HG03196 (cell line): ENCODE measurements around the gene LAMB4.

Source experiments
- ATAC-seq: cut with Tn5 transposase; IDR thresholded peaks from one replicate; pipeline ENCODE4 v1.9.1; 2021; ENCODE audit not compliant: unreplicated experiment

The LAMB4 gene

GRCh38 chr7:108143658-108144420 is 13.7 kb upstream of the LAMB4 start:
- ATAC-seq: no peak

GRCh38 chr7:108142675-108143259 is 12.6 kb upstream of the LAMB4 start:
- no peak for ATAC-seq

GRCh38 chr7:108142180-108142579 is 12.0 kb upstream of the LAMB4 start:
- no peak for ATAC-seq

- ATAC-seq: no peak
These were observed 10.5 kb upstream of the LAMB4 start for GRCh38 chr7:108140671-108141070.

GRCh38 chr7:108138911-108139310 is 8.8 kb upstream of the LAMB4 start:
- ATAC-seq: no peak

GRCh38 chr7:108137993-108138392 is 7.8 kb upstream of the LAMB4 start:
- ATAC-seq: no peak

- no peak for ATAC-seq
These were observed 6.9 kb upstream of the LAMB4 start for GRCh38 chr7:108137040-108137439.

- ATAC-seq: peak; percentile 14
These were observed 6.1 kb upstream of the LAMB4 start for GRCh38 chr7:108136191-108136688.

GRCh38 chr7:108135446-108136190 is 5.5 kb upstream of the LAMB4 start:
- ATAC-seq: peak; percentile 99

GRCh38 chr7:108134486-108134885 is 4.3 kb upstream of the LAMB4 start:
- no peak for ATAC-seq

- ATAC-seq: no peak
These were observed 2.5 kb upstream of the LAMB4 start for GRCh38 chr7:108132551-108133265.

GRCh38 chr7:108129018-108129965 is 869 bp downstream of the LAMB4 start:
- ATAC-seq: no peak

GRCh38 chr7:108128514-108128913 is 1.6 kb downstream of the LAMB4 start:
- ATAC-seq: no peak

GRCh38 chr7:108127461-108127860 is 2.7 kb downstream of the LAMB4 start:
- ATAC-seq: no peak

- no peak for ATAC-seq
These were observed 5.3 kb downstream of the LAMB4 start for GRCh38 chr7:108124820-108125219.

GRCh38 chr7:108122181-108122580 is 8.0 kb downstream of the LAMB4 start:
- ATAC-seq: no peak

- ATAC-seq: no peak
These were observed 9.2 kb downstream of the LAMB4 start for GRCh38 chr7:108120933-108121332.

- no peak for ATAC-seq
These were observed 10.0 kb downstream of the LAMB4 start for GRCh38 chr7:108120196-108120595.

GRCh38 chr7:108118959-108119358 is 11.2 kb downstream of the LAMB4 start:
- ATAC-seq: no peak
